Lower lobe of right lung (tissue), 2 donors: ENCODE results near the gene TSC22D4. TPM values are rescaled to one million over a fixed set of nuclear protein-coding genes. Genes with fewer than 3 reads are reported as not detected.

Experiments
- ATAC-seq, 2 donors: fragments of 200-7000 bp; cut with Tn5 transposase; one replicate each; pipeline ENCODE4 v1.9.1; 2020 to 2022; ENCODE audit warnings: mild to moderate bottlenecking in 2 of 2, moderate library complexity in 2 of 2
- DNase-seq: peaks from one replicate; pipeline ENCODE4 v3.0.0-alpha.2; 2020
- H3K27ac ChIP-seq: fragments of 200-600 bp; one replicate; pipeline ENCODE4 v1.8.0; 2022
- H3K27me3 ChIP-seq: fragments of 200-600 bp; one replicate; pipeline ENCODE4 v1.8.0; 2022; ENCODE audit warnings: low read depth
- H3K36me3 ChIP-seq: fragments of 200-600 bp; one replicate; pipeline ENCODE4 v1.8.0; 2022; ENCODE audit warnings: mild to moderate bottlenecking
- H3K4me1 ChIP-seq: fragments of 200-600 bp; one replicate; pipeline ENCODE4 v1.8.0; 2022
- H3K4me3 ChIP-seq: fragments of 200-600 bp; one replicate; pipeline ENCODE4 v1.8.0; 2022; ENCODE audit warnings: mild to moderate bottlenecking
- H3K9me3 ChIP-seq: fragments of 200-600 bp; one replicate; pipeline ENCODE4 v1.8.0; 2022
- intact Hi-C: fragments of 100-400 bp; cut with DNase I; formaldehyde crosslinking; loops from one replicate; pipeline ENCODE4 v1.11.0; 2022
- total RNA-seq: library from RNA; stranded (reverse); fragmentation: NEBNext Ultra II Directional; extraction: Animal tissue kit (Norgen Biotek cat#: 25700); gene quantifications from one replicate; pipeline ENCODE4 v1.2.1, GENCODE V29; 2021
- TF ChIP-seq, protein P1 (sequence below): fragments of 200-600 bp; IDR thresholded peaks from one replicate; pipeline ENCODE4 v1.8.0; 2022; ENCODE audit warnings: antibody characterized with exemption, mild to moderate bottlenecking
- donor health status: DM: no; HTN: yes; CAD: no; lungs with severe emphysema.

Gene TSC22D4
- total RNA-seq, 1 donor from 2014 or later = 53.6 TPM

DNA sequence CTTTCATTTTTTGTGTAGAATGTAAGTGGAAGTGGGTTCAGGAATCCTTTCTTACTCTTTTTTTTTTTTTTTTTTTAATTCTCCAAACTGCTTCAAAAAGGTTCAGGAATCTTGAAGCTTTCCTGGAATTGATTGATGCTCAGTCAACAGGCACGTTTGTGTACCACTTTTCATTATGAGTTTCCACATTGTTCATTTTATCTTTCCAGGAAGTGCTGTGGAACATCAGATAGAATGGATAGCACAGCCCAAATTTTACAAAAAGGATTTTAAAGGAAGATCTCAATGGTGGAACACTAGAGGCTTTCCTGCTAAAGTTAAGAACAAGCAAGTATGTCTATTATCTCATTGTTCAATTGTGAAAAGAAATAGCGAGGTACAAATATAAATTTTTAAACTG, 40.8 kb downstream of the TSC22D4 start:
- H3K4me3 ChIP-seq = no peak overlapping the region
- no peaks in the 10 kb centered on the region for H3K9me3 ChIP-seq
- ATAC-seq (no peak), DNase-seq (no peak)
- intact Hi-C loops = no loop called here
- peaks cover 19% of the 10 kb centered on the region for H3K36me3 ChIP-seq
- peaks cover 19% of the 10 kb centered on the region for H3K4me1 ChIP-seq
- no peaks in the 10 kb centered on the region for H3K27me3 ChIP-seq
- H3K27ac ChIP-seq = no peak overlapping the region
- TF ChIP-seq, protein P1, sequence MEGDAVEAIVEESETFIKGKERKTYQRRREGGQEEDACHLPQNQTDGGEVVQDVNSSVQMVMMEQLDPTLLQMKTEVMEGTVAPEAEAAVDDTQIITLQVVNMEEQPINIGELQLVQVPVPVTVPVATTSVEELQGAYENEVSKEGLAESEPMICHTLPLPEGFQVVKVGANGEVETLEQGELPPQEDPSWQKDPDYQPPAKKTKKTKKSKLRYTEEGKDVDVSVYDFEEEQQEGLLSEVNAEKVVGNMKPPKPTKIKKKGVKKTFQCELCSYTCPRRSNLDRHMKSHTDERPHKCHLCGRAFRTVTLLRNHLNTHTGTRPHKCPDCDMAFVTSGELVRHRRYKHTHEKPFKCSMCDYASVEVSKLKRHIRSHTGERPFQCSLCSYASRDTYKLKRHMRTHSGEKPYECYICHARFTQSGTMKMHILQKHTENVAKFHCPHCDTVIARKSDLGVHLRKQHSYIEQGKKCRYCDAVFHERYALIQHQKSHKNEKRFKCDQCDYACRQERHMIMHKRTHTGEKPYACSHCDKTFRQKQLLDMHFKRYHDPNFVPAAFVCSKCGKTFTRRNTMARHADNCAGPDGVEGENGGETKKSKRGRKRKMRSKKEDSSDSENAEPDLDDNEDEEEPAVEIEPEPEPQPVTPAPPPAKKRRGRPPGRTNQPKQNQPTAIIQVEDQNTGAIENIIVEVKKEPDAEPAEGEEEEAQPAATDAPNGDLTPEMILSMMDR = no peak

- Histone ChIP-seq H3K27me3 (no peaks in the 10 kb centered on the region), H3K9me3 (no peaks in the 10 kb centered on the region), H3K27ac (peak overlapping the region; percentile 95), H3K4me1 (peaks cover 26% of the 10 kb centered on the region), H3K4me3 (peak overlapping the region; percentile 84), H3K36me3 (peaks cover 26% of the 10 kb centered on the region)
- TF ChIP-seq, protein P1 = no peak
- no peak for ATAC-seq
- DNase-seq = peak; percentile 54
- intact Hi-C loops = no loop called here
These were observed 41.6 kb downstream of the TSC22D4 start for GRCh38 chr7:100437150-100438100.

- Histone ChIP-seq H3K9me3 (no peaks in the 10 kb centered on the region), H3K4me1 (peaks cover 44% of the 10 kb centered on the region), H3K27me3 (no peaks in the 10 kb centered on the region), H3K4me3 (peak overlapping the region; percentile 84), H3K36me3 (peaks cover 38% of the 10 kb centered on the region), H3K27ac (peak overlapping the region; percentile 95)
- intact Hi-C loops = no loop called here
- TF ChIP-seq, protein P1 = no peak
- ATAC-seq (peak; percentile 64 to 68), DNase-seq (peak; percentile 69)
These were observed 43.4 kb downstream of the TSC22D4 start for GRCh38 chr7:100435401-100436304.

DNA sequence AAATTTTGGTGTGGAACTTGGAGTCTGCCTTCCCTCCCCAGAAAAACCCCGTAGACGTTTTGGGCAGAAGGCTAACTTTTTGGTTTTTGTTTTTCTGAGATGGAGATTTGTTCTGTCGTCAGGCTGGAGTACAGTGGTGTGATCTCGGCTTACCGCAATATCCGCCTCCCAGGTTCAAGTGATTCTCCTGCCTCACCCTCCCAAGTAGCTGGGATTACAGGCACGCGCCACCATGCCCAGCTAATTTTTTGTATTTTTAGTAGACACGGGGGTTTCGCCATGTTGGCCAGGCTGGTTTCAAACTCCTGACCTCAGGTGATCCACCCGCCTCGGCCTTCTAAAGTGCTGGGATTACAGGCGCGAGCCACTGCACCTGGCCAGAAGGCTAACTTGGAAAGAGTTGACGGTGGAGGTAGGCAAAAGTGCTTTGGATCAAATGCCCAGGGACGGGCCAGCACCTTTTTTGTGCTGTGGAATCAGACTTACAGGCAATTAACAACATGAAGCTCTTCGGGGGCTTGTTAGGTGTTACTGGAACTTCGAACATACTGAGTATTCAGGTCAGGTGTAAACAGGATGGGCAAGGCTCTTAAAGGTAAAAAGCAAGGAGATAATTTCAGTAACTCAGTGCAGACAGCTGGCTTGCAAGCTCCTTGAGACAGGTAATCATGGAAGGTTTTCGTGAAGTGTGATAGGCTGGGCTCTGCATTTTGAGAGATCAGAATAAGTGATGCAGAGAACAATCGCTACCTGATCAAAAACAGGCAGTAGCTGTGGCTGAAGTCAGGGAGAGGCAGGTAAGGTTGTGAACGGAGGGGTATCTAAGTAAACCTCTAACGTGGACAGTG, 44.5 kb downstream of the TSC22D4 start:
- H3K36me3 ChIP-seq = peaks cover 38% of the 10 kb centered on the region
- no peaks in the 10 kb centered on the region for H3K27me3 ChIP-seq
- peak overlapping the region; percentile 84 for H3K4me3 ChIP-seq
- H3K4me1 ChIP-seq = peaks cover 48% of the 10 kb centered on the region
- intact Hi-C loops = no loop called here
- DNase-seq = peak; percentile 19
- H3K9me3 ChIP-seq = no peaks in the 10 kb centered on the region
- TF ChIP-seq, protein P1 = no peak
- ATAC-seq = no peak
- peak overlapping the region; percentile 95 for H3K27ac ChIP-seq
